Measurements from ENCODE around the gene SMARCD1. TPM values are rescaled to one million over a fixed set of nuclear protein-coding genes. Genes with fewer than 3 reads are reported as not detected.
"Not testable (repeated sequence)": the region's sequence is repeated elsewhere in the genome, so short reads cannot be mapped to it uniquely, and the experiment has no call there.

The SMARCD1 gene
- total RNA-seq, 1 experiment from 2014 or later = 84.9 TPM

- TSS peak; percentile 96 for BruUV-seq (replicated peaks)
- no peaks in the 10 kb centered on the region; the same call in 1 of the 2 replicates for H3K36me3 ChIP-seq (ENCODE audit: control insufficient read depth, insufficient read depth, low read length)
- TF ChIP-seq TCF7L2 (IDR thresholded peaks at IDR 0.05; ENCODE audit: low read depth, low read length) (no peak), CTCF (IDR thresholded peaks at IDR 0.05) (no peak), SIN3A (IDR thresholded peaks at IDR 0.05; ENCODE audit: borderline replicate concordance, insufficient read depth, low read depth, low read length) (no peak), POLR2AphosphoS5 (IDR thresholded peaks at IDR 0.05; ENCODE audit: low read depth, low read length) (no peak), REST (IDR thresholded peaks at IDR 0.05; ENCODE audit: insufficient read depth in 1 of 2, low read depth in 2 of 2, low read length in 1 of 2) (no peak)
- H3K4me1 ChIP-seq (ENCODE audit: control insufficient read depth, insufficient read depth, low read length) = peaks cover 4% of the 10 kb centered on the region; the same call in 1 of the 2 replicates
- no peak overlapping the region for H3K4me3 ChIP-seq (ENCODE audit: low read depth in 2 of 2, low read length in 2 of 2)
- no peaks in the 10 kb centered on the region for H3K27me3 ChIP-seq (ENCODE audit: control insufficient read depth, insufficient read depth, low read length)
- H3K27ac ChIP-seq (ENCODE audit: low read length) = no peak overlapping the region
- ATAC-seq (no peak), DNase-seq (ENCODE audit: low read depth, low spot score) (no peak)
- in situ Hi-C loops (cut with HindIII; ENCODE audit: low pct_unique_long_range_greater_than_20kb, low sequenced_read_pairs) = no loop called here
- intact Hi-C loops (cut with micrococcal nuclease; ENCODE audit: unreplicated experiment) = loop anchor here (10.0 kb wide), 1 partner anchor 232 kb away; no protein-coding TSS in a partner anchor
- H3K9me3 ChIP-seq (ENCODE audit: control insufficient read depth, insufficient read depth, low read depth, low read length) = no peaks in the 10 kb centered on the region
- ChIA-PET CTCF (interaction anchor here (1.4 kb wide), 1 partner anchor 14 kb away, joined by 6 read pairs; no protein-coding TSS in a partner anchor), POLR2A (no interaction called here)
These were observed 1.8 kb upstream of the SMARCD1 start for GRCh38 chr12:50083301-50083700.

GRCh38 chr12:50084409-50084774, 750 bp upstream of the SMARCD1 start:
- H3K9me3 ChIP-seq (ENCODE audit: control insufficient read depth, insufficient read depth, low read depth, low read length); H3K4me1 ChIP-seq (ENCODE audit: control insufficient read depth, insufficient read depth, low read length); H3K27me3 ChIP-seq (ENCODE audit: control insufficient read depth, insufficient read depth, low read length); ATAC-seq; H3K36me3 ChIP-seq (ENCODE audit: control insufficient read depth, insufficient read depth, low read length); BruUV-seq (replicated peaks); DNase-seq (ENCODE audit: low read depth, low spot score); in situ Hi-C loops (cut with HindIII; ENCODE audit: low pct_unique_long_range_greater_than_20kb, low sequenced_read_pairs): not testable (repeated sequence)
- CTCF ChIA-PET = interaction anchor here (0.7 to 2.6 kb wide), 9 partner anchors 10 to 420 kb away, joined by 3 to 11 read pairs (median 8); partner anchors contain the start of genes CERS5 and COX14
- peak overlapping the region; percentile 97 for H3K27ac ChIP-seq (ENCODE audit: low read length)
- intact Hi-C loops (cut with micrococcal nuclease; ENCODE audit: unreplicated experiment) = loop anchor here (10.0 kb wide), 1 partner anchor 230 kb away; no protein-coding TSS in a partner anchor
- peak overlapping the region; percentile 80 to 88 for H3K4me3 ChIP-seq (ENCODE audit: low read depth in 2 of 2, low read length in 2 of 2)
- POLR2A ChIA-PET = interaction anchor here (0.7 to 1.0 kb wide), 5 partner anchors 10 to 290 kb away, joined by 5 to 20 read pairs (median 13); no protein-coding TSS in a partner anchor

GRCh38 chr12:50085615-50086072, 502 bp downstream of the SMARCD1 start:
- TSS peak; percentile 80 for BruUV-seq (replicated peaks)
- intact Hi-C loops (cut with micrococcal nuclease; ENCODE audit: unreplicated experiment) (loop anchor here (10.0 kb wide), 1 partner anchor 229 kb away; no protein-coding TSS in a partner anchor), in situ Hi-C loops (cut with HindIII; ENCODE audit: low pct_unique_long_range_greater_than_20kb, low sequenced_read_pairs) (no loop called here)
- Histone ChIP-seq H3K9me3 (ENCODE audit: control insufficient read depth, insufficient read depth, low read depth, low read length) (no peaks in the 10 kb centered on the region), H3K36me3 (ENCODE audit: control insufficient read depth, insufficient read depth, low read length) (peaks cover 14% of the 10 kb centered on the region), H3K4me1 (ENCODE audit: control insufficient read depth, insufficient read depth, low read length) (peaks cover 6% of the 10 kb centered on the region; the same call in 1 of the 2 replicates), H3K27ac (ENCODE audit: low read length) (peak overlapping the region; percentile 83), H3K4me3 (ENCODE audit: low read depth in 2 of 2, low read length in 2 of 2) (peak overlapping the region; percentile 80 to 88), H3K27me3 (ENCODE audit: control insufficient read depth, insufficient read depth, low read length) (no peaks in the 10 kb centered on the region)
- POLR2A ChIA-PET = interaction anchor here (1.0 kb wide), 1 partner anchor 25 kb away, joined by 13 read pairs; no protein-coding TSS in a partner anchor
- ATAC-seq (peak; percentile 13; the same call in 1 of the 2 replicates), DNase-seq (ENCODE audit: low read depth, low spot score) (no peak)
- CTCF ChIA-PET = interaction anchor here (0.6 to 2.6 kb wide), 7 partner anchors 11 to 119 kb away, joined by 3 to 9 read pairs (median 5); partner anchors contain the start of gene COX14
- no peak for TF ChIP-seq TCF7L2 (IDR thresholded peaks at IDR 0.05; ENCODE audit: low read depth, low read length)
- no peak for TF ChIP-seq POLR2AphosphoS5 (IDR thresholded peaks at IDR 0.05; ENCODE audit: low read depth, low read length)
- no peak for TF ChIP-seq CTCF (IDR thresholded peaks at IDR 0.05)
- TF ChIP-seq REST (IDR thresholded peaks at IDR 0.05; ENCODE audit: insufficient read depth in 1 of 2, low read depth in 2 of 2, low read length in 1 of 2) = no peak
- no peak for TF ChIP-seq SIN3A (IDR thresholded peaks at IDR 0.05; ENCODE audit: borderline replicate concordance, insufficient read depth, low read depth, low read length)

All from Panc1 (cell line).